HG03460 (cell line): Measurements from ENCODE around the gene TECPR2.
"Not testable (repeated sequence)": the region's sequence is repeated elsewhere in the genome, so short reads cannot be mapped to it uniquely, and the experiment has no call there.

Experiments
- ATAC-seq: cut with Tn5 transposase; IDR thresholded peaks from one replicate; pipeline ENCODE4 v1.9.1; 2021; ENCODE audit not compliant: unreplicated experiment

The TECPR2 gene

GRCh38 chr14:102523569-102524450 is 161.1 kb downstream of the TECPR2 start:
- ATAC-seq, result no peak

GRCh38 chr14:102524451-102525218 is 161.9 kb downstream of the TECPR2 start:
- peak; percentile 96 for ATAC-seq

GRCh38 chr14:102525219-102525928 is 162.6 kb downstream of the TECPR2 start:
- peak; percentile 24 for ATAC-seq

- ATAC-seq, result no peak
Measured at GRCh38 chr14:102525929-102526497, 163.3 kb downstream of the TECPR2 start.

- ATAC-seq, result no peak
Measured at GRCh38 chr14:102528431-102529170, 165.9 kb downstream of the TECPR2 start.

- ATAC-seq, result no peak
Measured at GRCh38 chr14:102530828-102531478, 168.2 kb downstream of the TECPR2 start.

DNA sequence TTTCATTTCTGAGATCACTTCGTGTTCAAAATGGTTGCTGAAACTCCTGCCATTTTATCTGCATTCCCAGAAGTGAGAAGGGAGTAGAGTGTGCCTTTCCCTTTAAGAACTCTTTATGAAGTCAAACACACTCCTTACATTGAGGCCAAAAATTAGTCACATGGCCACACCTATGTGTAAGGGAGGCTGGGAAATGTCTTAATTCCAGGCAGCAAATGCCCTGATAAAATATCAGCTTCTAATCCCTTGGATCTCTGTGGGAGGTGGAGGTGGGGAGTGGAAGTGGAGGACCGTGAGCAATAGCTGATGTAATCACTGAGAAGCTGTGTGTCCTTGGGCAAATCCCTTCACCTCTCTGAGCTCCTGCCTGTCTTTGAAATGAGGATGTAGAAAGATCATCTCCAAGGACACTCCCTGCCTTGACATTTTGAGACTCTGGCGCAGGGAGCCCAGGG is 169.5 kb downstream of the TECPR2 start:
- no peak for ATAC-seq

DNA sequence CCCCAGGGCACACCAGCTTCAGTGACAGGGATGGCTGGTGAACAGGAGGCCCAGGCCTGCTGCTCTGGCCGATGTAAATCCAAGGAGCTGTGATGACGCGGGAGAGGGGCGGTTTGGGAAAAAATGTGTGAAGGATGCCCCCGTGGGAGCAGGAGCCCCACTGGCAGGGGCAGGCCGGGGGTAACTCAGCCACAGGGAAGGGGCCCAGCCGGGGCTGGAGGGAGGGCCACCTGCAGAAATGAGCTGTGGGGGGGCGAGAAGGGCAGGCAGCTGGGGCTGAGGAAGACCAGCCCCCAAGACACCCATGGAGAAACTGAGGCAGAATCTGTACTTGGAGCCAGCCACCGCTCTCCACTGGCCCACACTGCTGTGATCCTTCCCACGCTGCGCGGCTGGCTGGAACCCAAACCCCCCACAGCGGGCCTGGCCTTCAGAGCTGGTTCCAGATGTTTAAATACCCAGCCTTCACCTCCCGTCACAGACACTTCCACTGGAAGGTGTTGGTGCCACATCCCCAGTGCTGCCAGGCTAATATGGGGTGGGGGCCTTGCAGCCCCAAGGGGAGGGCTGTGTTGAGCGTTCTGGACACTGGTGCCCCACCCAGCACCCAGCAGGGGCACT is 175.3 kb downstream of the TECPR2 start:
- no peak for ATAC-seq

DNA sequence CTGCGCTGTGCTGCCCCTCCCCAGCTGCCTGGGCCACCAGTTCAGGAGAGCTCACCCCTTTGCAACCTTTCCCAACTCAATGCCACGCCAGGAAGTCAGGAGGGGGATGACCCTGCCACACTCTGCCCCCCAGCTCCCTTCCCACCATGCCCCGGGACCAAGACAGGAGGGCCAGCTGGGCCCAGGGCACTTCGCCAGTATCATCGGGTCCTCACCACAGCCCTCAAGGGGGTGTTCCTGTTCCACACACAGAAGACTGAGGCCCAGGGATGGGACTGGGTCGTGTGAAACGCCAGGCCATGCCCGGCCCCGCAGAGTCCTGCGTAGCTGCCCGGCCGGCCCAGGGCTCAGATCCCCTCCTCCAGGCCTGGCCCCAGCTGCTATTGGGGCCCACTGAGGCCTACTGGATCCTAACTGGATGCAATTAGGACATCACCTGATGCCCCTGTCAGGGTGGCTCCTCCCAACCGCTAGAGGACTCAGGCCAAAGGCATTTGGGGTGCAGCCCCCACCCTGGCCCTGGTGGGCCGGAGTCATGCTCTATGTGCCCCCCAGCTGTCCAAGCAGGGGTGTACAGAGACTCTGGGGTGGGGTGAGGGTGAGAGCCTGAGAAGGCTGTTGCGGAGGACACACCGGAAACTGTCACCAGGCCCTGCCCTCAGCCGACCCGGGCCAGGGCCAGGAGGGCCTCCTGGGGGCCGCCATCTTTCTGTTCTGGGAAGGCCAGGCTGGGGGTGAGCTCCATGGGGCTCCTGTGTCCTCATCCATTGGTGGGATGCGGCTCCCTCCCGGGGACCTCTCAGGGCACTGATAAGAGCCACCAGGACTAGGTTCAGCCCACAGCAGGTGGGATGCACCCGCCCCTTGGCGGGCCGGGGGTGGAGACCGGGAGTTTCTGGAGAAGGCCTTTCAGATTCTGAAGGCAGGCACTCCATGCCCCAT is 176.1 kb downstream of the TECPR2 start:
- no peak for ATAC-seq

DNA sequence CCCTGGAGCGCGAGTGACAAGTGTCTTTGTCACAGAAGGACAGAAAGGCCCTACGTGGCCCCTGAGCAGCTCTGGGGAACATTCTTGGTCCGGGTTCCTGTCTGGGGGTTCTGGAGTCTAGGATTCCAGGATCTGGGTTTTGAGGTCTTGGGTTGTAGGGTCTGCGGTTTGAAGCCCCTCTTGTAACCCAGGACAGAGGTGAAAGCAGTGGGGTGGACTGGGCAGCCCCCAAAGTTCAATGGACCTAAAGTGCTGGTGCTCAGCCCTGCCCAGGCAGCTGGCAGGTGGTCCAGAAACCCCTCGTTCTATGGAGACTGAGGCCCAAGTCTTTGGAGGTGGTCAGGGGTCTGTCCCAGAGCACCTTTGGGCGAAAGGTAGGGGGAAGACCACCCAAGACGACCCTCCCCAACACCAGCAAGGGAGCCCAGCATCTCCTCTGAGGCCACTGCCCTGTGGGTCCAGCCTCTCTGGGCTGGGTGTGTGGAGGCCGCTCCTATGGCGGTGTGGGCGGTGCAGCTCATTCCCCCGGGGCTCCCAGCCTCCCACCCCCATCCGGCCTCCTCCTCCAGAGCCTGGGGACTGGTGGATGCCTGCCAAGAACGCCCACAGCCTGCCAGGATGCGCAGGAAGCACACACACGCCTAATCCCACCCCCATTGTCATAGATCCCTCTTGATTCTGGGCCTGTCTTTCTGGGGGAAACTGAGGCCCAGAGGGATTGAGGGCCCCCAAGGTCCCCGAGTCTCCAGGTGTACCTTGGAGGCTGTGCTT is 177.0 kb downstream of the TECPR2 start:
- ATAC-seq, result no peak

GRCh38 chr14:102540315-102541028 is 177.7 kb downstream of the TECPR2 start:
- ATAC-seq, result no peak

- ATAC-seq, result not testable (repeated sequence)
Measured at GRCh38 chr14:102541029-102541491, 178.3 kb downstream of the TECPR2 start.

DNA sequence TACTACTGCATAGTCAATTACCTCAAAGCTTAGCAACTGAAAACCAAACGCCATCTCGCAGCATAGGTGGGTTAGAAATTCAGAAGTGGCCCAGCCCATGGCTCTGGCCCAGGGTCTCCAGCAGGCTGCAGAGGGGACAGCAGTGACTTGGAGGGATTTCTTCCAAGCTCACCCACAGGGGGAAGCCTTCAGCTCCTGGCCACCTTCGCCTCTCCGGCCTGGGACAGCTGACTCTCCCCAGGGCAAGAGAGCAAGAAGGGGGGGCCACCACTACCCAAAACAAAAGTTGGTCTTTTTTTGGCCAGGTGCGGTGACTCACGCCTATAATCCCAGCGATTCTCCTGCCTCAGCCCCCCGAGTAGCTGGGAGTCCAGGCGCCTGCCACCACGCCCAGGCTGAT is 179.0 kb downstream of the TECPR2 start:
- ATAC-seq, result no peak

- no peak for ATAC-seq
Measured at GRCh38 chr14:102544046-102544746, 181.5 kb downstream of the TECPR2 start.

GRCh38 chr14:102544747-102545460 is 182.2 kb downstream of the TECPR2 start:
- no peak for ATAC-seq
